Stimulated activated CD4-positive, alpha-beta T cell treated with anti-CD3 and anti-CD28 coated beads, TNF-alpha, amount 100 ng/mL, for 4 hours (primary cell): ENCODE measurements around the gene FAM240A.

Experiments
- DNase-seq, 3 experiments: peaks; one replicate each; pipeline ENCODE4 v3.0.0-alpha.2; 2020; ENCODE audit warnings: low read depth in 3 of 3

FAM240A gene

DNA sequence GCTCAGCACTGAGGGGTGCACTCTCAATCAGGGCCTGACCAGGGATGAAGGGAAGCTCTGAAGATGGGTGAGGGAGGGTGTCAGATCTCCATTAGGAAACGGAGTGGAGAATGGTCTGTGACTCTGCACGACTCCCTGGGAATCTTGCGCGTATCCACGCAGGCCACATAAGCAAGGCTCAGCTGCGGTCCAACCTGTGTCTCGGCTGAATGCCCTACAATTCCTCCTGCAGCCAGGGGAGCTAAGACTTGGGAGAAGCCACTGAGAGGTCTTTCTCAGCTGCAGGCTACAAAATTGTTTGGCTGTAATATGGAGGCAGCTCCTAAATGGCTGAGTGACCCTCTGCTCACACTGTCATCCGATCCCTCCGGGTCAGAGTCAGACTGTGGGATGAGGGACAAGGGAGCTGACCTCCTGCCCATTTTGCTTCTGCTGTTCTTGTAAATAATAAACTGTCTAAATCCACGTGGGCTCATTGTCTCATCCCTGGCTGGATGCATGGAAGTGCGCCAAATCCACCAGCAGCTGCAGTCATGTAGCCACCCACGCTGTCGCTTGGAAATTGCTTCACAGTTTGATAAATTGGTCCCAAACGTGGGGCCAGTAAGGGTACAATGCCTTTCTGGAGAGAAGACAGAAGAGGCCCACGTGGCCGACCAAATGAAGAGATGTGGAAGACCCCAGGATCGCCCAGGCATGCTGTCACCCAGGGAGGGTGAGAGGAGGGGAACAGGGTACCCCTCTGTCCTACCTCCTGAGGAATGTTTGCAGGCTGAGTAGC lies 50.6 kb downstream of the FAM240A start:
- no peak for DNase-seq

DNA sequence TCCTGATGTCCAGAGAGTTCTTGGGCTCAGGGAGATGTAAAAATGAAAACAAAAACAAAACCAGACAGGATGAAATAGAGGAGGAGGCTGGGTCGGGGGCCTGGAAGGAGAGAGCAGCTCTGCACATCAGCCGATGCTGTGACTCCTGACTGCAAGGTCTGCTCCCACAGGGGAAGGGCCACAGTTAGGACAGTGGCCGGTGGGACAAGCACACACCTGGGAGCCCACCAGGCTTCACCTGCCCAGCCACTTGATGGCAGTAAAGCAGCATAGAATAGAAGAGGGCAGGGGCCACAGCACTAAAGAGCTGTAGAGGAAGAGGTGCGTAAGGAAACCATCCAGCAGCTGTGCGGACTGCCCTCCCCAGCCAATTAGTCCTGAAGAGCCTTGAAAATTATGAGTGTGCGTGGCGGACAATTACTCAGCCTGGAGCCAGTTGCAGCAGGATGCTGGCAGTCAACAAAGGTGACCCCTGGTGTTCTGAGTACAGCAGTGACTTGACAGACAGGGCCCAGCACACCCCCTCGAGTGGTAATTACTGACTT lies 51.3 kb downstream of the FAM240A start:
- no peak for DNase-seq

DNA sequence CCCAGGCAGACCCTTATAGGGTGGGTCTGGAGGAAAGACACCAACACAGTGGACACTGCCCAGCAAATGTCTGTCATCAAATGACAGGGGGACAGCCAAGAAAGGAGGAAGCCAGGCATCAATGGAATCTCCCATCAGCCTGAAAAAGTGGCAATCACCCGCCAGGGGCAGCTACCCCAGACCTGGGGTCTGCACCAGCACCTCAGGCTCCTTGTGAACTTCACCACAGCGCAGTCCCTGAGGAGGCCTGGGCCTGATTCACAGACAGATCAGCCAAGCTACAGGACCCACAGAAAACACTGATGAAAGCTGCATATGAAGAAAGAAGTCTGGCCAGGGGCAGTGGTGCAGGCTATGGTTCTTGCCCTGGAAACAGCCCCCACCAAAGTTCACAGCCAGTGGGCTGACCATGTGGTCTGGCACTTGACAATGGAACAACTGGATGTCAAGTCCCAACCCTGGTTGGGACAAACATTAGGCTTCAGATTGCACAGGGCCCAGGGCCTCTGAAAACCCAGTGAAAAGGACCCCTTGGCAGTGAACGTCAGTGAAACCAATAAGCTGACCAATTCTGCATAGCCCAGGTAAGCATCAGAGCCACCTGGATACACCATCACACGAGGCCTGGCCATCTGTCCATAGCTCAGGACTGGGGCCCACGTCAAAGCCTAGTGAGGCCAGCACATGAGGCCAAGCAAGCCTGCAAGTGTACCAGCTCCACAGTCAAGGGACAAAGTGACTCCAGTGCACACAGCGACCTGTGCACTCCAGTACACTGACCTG lies 52.1 kb downstream of the FAM240A start:
- DNase-seq, result no peak

DNA sequence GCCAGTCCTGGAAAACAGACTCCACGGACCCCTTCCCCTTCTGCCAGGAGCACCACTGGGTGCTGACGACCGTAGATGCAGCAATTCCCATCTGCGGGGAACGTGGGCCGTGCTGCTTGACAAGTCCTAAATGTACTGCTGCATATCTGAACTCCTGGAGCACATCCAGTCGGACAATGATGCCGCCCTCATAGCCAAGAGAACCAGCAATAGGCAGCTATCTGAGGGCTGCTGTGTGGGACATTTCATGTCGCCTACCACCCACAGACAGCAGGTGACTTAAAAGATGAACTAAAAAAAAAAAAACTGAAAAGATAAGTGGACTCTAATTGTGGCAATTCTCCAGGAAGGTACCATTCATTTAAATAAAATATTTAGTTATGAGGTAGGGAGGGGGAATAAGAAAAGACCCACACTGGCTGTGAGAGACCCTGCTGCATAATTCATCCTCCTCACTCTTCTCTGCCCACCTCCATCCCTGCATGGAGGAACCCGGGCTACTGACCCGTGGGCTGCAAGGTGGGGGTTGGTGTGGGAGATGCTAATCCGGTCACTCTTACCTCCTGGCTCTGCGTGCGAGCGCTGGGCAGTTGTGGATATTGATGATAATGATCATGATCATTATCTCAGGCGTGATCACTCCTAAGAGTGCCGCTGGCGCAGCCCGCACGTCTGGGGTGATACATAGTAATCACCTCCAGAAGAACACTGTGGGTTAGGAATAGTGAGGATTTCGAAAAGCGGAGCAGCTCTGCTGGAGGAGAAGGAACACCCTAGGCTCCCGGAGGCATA lies 52.8 kb downstream of the FAM240A start:
- DNase-seq, result no peak

DNA sequence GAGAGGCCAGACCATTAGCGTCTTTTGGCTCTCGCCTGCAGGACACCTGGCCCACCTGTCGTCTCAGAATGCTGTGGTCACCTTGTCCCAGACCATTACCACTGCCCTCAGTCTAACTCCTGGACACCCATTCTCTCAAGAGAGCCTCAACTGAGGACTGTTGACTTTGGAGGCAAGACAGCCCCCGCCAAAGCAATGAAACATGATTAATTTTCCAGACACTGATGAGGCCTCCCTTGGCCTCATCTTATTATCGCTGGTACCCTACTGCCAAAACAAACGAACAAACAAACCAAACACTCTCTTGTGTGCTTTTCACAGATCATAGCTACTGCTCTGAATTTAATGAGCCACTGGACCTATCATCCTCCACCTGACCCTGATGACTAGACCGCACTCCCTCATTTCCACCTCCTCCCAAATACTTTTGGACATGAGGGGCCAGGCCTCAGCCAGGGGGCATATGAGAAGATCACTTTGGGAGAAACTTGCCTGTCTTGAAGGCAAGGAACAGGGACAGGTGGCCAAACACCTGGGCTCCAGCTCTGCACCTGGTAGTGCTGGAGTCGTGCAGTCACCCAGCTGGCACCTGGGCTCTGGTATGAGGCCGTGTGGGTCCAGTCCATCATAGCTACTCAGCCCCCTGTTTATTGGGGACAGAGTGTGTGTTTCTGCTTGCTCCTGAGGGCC lies 53.6 kb downstream of the FAM240A start:
- no peak for DNase-seq

DNA sequence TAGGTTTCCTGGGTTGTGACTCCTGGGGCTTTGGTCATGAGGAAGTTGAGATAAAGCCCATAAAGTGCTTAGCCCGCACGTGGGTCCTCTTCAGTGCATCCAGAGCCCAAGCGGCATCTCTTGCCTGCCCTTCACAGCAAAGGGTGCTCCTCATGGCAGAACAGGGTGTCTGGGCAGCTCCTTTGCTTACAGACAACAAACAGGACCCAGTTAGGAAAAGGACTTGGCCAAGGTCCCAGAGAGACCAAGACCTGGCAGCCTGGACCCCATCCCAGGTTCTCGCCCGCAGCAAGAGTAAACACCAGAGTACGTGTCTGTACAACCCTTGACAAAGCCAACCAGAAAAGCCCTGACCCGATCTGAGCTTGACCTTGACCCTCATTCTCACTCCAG lies 54.1 kb downstream of the FAM240A start:
- no peak for DNase-seq

DNA sequence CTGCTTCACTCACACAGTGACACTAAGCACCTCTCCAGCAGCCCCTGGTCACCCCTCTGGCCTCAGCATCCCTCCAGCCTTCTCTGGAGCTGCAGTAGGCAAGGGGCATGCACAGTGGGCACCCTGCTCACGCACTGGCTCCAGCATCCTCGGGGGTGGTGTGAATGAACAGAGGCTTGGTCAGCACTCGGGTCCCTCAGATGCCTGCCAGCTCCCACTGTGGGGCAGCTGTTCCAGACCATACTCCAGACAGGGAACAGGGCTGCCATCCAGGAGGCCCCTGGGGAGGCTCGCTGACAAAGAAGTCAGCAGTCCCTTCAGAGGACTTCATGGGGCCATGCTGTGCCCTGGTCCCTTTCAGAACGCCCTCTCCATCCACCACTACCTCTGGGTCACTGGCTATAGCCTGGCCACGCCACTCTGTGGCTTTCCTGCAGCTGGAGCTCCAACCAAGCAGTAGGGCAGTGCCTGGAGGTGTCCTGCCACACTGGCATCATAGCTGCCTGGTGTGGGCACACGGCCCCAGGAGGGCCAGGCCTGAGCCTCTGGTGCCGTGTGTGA lies 54.8 kb downstream of the FAM240A start:
- DNase-seq, result no peak

DNA sequence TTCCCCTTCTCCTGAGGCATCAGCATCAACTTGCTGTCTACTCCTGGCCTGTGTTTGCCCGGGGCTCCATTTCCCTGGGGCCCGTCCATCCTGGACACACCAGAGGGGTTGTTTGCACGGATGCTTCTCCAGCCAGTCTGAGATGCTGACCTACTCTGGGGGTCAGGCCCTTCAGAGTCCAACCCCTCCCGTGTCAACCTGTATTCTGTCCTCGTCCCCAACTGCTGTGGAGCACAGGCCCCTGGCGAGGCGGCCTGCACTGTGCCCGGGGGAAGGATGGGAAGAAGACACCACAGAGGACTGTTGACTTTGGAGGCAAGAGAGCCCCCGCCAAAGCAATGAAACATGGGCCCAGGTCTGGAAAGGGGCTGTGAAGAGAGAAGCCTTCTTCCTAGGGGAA lies 55.3 kb downstream of the FAM240A start:
- no peak for DNase-seq

DNA sequence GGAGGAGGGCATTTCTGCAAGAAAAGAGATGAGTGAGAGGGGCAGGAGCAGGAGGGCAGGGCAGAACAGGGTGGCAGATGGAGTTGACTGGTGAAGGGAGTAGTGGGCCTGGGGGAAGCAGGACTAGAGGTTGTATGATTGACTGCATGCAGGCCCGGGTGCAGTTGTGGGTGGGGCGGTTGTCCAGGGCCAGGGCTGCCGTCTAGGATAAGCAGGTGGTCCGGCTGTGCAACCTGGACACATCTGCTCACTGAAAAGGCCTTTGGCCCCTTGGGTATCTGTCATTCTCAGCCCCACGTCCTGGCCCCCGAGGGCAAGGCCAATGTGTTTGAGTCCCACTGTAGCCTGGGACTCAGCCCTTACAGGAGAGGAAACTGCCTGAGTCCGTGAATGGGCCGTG lies 55.8 kb downstream of the FAM240A start:
- DNase-seq, result no peak

DNA sequence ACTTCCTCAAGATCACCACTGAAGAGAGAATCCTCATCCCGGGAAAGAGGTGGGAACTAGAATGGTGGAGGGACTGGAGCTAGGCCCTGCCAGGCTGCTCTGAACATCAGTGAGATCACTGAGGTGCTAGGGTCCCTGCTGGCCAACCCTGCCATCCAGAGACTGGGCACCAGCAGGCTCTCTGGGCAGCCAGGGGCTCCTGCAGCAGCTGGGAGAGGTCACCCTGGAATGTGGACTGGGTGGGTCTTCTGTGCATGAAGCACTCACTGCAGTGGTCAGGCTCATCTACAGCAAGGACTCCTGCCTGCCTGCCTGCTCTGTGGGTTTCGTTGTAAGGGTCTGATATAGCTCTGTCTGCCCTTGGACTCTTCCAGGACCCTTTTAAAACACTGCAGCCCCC lies 56.3 kb downstream of the FAM240A start:
- no peak for DNase-seq

DNA sequence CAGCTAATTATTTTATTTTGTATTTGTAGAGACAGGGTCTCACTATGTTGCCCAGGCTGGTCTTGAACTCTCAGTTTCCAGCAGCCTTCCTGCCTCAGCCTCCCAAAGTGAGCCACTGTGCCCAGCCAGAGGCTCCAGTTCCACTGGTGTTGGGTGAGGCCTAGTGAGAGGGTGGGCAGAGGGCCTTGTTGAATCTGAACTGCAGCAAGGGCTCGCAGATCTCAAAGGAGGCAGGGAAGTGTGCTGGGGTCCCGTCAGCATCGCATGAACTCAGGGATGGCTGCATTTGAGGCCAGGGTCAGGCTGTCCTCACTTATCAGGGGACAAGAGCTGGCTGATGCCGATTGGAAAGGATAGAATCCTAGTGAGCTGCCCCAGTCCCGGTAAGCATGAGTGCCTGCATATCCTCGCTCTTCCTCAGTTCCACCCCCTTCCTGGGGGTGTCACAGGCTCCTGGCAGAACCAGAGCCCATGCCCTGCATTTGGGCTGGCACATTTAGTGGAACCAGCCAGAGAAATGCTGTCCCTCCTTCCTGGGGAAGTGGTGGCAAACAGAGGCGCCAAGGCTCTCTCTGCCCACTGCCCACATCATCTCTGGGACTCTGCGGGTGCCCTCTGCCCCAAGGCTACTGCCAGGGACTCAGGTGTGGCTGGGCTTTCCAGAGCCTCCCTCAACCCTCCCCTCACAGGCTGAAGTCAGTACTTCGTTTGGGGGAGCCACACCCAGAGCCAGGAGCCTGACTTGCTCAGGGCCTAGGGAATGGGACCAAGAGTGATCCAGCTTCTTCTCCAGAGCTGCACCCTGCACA lies 57.1 kb downstream of the FAM240A start:
- no peak for DNase-seq

DNA sequence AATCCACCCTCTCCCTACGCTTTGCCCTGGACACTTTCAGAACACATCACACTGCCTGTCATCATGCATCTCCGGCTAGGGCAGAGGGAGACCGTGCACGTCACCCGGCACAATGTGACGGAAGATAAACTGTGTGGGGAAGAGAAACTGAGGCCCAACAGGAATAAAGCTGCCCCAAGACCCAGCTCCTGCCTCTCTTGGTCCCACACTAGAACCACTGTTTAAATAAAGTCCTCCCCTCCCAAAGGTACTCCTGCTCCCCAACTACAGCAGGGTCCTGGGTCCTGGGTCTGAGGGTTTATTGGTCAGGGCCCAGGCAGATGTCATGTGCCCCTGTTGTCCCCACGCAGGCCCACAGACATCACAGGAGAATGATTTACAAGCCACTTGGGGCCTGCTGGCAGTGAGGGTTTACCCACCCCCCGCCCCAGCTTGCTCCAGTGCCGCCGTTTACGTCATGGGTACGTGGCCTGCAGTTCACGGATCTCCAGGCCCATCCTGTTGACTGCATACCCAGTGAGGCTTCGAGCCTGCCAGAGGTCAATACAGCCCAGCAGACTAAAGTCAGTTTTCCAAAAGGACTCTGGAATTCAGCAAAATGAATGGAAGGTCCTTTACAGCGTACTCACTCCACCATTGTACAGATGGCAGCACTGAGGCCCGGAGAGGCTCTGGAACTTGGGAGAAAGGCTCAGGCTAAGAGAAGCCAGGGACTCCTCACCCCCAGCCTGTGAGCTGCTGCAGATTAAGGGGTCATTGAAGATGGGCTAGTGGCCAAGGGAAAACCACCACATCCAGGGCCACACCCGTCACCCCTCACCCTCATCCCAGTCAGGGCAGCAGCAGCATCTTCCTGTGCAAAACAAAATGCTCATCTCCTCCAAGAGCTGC lies 57.9 kb downstream of the FAM240A start:
- DNase-seq, result no peak

DNA sequence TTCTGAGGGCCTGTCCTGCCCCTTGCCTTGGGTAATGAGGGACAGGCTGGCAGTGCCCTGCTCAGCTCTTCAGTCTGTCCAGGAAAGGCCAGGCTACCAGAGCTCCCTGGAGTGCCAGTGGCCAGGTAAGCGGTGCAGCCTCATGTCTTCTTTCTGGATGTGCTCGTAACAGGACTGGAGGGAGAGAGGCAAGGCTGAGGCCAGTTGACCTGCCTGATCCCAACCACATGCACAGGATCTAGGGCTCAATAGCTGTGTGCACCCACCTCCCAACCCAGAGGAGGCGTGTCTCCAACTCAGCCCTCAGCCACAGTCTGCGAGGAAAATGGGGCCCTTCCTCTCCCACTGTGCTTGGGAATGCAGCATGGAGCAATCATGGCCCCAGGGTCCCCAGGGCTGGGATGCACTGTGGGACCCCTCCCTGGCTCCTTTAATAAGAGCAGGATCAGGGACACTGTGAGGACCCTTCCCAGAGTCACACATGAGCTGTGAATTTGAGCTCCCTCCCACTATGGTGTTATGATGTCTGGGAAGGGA lies 58.6 kb downstream of the FAM240A start:
- DNase-seq, result no peak

DNA sequence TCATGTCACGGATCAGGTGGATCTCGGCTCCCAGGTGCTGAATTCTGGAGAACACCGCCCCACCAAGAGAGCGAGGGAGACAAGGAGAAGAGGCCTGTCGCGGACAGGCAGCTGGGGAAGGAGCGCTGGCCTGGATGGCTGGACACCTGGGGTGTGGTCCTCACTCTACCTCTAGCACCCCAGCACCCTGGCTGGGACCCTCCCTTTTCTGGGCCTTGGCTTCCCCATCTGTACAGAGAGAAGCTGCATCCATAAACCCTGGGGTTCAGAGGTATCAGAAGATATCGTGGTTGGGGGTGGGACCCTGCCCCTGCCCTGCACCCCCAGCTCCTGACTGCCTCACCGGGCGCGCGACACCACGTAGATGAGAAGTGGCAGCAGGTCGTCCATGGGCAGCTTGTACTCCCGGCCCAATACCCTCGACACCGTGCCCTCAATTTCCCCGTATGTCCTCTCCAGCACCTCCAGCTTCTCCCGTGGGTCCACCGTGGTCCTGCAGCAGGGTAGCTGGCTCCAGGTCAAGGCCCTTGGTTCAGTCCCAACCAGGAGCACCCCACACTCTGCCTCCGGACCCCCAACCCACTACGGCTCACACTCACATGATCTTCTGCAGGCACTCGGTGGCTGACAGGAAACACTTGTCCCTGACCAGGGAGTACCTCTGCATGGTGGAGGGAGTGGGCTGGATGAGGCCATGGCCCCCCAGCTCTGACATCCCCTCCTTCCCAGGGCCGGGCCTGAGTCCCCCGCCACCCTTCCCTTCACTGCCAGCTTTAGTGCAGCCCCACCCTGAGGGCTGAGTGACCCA lies 59.4 kb downstream of the FAM240A start:
- DNase-seq, result no peak

DNA sequence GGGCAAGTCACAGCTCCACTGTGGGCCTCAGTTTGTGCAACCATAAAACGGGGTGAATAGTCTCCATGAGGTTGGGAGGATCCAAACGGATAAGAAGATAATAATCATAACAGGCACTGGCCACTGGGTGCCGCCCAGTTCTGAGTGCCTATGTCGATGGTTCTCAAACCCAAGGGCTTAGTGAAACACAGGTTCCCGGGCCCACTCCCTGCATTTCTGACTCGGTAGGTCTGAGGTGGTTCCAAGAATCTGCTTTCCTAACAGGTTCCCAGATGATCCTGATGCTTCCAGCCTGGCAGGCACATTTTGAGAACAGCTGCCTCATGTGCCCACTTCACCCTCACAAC lies 60.0 kb downstream of the FAM240A start:
- no peak for DNase-seq

DNA sequence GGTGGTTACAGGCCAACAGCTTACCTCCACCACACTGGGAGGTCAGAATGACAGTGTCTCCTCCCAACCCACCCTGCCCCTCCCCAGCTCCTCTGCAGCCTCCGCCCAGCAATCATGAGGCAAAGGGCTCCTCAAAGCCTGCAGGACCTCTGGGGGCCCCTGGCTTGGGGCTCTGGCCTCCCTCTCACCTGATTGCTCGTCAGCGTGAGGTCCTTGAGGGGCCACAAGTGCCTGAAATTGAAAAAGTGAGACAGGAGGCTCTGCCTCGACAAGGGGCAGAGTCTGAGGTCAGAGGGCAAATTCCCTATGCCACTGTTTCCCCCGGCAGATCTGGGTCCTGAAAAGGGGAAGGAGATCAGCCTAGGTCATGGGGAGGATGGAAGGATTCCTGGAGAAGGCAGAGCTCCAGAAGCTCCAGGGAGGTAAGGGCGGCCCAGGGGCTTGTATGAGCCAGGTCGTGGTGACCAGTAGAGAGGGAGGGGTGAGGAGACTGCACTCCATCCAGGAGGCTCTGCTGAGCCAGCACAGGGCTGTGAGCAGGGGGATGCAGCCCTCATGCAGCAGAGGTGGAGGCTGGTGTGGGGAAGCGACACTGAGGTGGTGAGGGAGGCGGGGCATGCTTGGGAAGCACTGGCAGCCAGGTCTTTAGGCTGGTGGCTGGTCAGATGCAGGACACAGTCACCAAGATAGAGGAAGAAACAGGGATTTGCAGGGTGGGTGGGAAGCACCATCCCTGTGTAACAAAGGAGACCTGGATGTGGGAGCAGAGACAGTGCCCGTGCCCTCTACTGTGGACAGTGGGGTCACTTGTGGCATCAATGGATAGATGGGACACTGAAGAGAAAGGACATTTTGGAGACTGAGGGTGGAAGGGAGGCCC lies 61.1 kb downstream of the FAM240A start:
- DNase-seq, result no peak
